Fibroblast of the aortic adventitia (primary cell): ENCODE measurements around the gene DSG3. TPM values are rescaled to one million over a fixed set of nuclear protein-coding genes. Genes with fewer than 3 reads are reported as not detected.

Experiments used
- DNase-seq: peaks from one replicate; pipeline ENCODE4 v3.0.0-alpha.2; 2010; ENCODE audit warnings: low read depth
- H3K4me3 ChIP-seq: 2 replicates; pipeline ENCODE4 v1.5.1; 2011; ENCODE audit warnings: low read depth, mild to moderate bottlenecking, control low read depth, low read length, moderate library complexity
- total RNA-seq: library from RNA; depleted of rRNA; stranded (reverse); fragments of >200 nt; gene quantifications from 2 replicates; pipeline ENCODE4 v1.2.3, GENCODE V29; 2012; ENCODE audit warnings: low replicate concordance
- TF ChIP-seq, protein P1 (sequence below): IDR thresholded peaks from 2 replicates; pipeline ENCODE4 v1.5.1; 2011; ENCODE audit warnings: mild to moderate bottlenecking, low read length, control low read depth, inconsistent platforms; ENCODE audit not compliant: insufficient read depth

The DSG3 gene
- total RNA-seq, 1 donor, result not detected

DNA sequence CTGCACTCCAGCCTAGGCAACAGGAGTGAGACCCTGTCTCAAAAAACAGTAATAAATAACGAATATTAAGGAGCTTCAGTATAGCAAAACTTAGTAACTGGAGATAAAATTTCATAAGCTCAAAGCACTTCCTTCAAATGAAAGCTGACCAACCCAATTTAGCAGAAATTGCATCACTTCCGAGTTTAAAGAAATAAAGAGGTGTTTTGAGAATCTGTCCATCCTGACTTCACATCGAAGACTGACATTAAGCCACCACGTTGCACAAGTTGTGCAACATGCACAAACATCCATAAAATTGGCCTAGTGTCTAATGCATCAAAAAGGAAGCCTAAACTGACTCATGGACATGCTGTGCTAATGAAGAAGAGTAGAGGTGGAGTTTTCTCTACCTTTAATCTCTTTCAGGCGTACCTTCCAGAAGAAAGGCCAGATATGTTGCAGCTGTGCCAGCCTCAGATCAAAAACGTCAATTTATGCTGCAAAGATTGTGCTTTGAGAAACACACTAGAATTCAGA, 7.7 kb upstream of the DSG3 start:
- no peak overlapping the region for H3K4me3 ChIP-seq
- no peak for DNase-seq
- TF ChIP-seq, protein P1, sequence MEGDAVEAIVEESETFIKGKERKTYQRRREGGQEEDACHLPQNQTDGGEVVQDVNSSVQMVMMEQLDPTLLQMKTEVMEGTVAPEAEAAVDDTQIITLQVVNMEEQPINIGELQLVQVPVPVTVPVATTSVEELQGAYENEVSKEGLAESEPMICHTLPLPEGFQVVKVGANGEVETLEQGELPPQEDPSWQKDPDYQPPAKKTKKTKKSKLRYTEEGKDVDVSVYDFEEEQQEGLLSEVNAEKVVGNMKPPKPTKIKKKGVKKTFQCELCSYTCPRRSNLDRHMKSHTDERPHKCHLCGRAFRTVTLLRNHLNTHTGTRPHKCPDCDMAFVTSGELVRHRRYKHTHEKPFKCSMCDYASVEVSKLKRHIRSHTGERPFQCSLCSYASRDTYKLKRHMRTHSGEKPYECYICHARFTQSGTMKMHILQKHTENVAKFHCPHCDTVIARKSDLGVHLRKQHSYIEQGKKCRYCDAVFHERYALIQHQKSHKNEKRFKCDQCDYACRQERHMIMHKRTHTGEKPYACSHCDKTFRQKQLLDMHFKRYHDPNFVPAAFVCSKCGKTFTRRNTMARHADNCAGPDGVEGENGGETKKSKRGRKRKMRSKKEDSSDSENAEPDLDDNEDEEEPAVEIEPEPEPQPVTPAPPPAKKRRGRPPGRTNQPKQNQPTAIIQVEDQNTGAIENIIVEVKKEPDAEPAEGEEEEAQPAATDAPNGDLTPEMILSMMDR, result no peak

DNA sequence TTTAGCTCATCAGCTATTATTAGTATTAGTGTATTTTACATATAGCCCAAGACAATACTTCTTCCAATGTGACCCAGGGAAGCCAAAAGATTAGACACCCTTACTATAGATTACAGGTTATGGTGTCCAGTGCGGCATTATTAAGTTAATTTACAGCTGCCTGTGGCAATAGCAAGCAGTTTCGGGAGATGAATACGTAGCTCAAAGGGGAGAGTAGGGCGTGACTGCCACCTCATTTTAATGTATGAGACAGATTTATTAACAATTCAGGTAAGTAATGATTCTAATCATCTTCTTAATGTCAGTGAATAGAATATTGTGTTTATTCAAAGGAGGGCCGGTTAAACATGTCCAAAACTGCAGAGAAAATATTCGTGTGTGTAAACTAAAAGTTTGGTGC, 6.8 kb upstream of the DSG3 start:
- TF ChIP-seq, protein P1, result no peak
- DNase-seq, result no peak
- no peak overlapping the region for H3K4me3 ChIP-seq

DNA sequence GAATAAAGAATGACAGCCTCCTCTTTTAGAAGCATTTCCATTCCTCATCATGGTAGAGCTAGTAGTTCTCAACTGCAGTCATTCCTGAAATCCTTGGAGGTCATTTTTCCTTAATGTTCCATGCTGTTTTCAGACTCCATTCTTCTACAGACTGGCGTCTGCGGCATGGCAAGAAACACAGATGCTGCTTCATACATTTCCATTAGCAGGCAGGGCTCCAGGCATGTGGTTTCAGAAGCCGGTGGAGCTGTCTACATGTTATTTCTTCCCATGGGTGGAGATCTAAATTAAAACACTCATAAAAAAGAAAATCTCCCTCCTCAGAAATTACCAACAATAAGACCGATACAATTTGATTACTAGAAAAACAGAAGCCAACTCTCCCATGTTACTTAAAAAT, 6.0 kb upstream of the DSG3 start:
- TF ChIP-seq, protein P1, result no peak
- DNase-seq, result no peak
- H3K4me3 ChIP-seq, result no peak overlapping the region

DNA sequence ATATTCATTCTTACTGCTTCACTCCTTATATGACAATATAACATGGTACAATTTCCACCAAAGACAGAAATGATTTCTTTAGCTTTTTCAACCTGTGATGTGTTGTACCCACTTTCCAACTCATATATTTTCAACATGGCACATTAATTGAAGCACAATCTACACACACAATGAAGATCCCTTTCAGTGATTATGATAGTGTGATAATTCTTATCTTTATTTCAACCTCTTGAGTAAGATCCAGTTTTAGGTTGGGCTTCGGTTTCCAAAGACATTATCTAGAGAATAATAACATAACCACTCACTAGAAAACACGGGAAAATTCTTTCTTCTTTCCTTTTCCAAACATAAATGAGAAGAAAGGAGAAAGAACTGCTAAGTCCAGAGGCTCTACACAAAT, 3.4 kb upstream of the DSG3 start:
- TF ChIP-seq, protein P1, result no peak
- no peak for DNase-seq
- no peak overlapping the region for H3K4me3 ChIP-seq

DNA sequence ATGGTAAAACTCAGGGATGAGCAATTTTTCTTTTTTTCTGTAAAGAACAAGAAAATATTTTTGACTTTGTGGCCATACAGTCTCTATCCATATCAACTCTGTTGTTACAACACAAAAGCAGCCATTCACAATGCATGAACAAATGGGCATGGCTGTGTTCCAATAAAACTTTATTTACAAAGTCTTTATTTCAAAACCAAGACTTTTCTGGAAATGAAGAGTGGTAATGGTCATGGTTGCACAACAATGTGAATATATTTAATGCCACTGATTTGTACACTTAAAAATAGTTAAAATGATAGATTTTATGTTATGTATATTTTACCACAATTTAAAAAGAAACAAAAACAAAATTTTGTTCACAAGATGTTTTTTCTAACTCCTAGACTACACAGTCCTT, 1.6 kb upstream of the DSG3 start:
- H3K4me3 ChIP-seq, result no peak overlapping the region
- TF ChIP-seq, protein P1, result no peak
- no peak for DNase-seq

DNA sequence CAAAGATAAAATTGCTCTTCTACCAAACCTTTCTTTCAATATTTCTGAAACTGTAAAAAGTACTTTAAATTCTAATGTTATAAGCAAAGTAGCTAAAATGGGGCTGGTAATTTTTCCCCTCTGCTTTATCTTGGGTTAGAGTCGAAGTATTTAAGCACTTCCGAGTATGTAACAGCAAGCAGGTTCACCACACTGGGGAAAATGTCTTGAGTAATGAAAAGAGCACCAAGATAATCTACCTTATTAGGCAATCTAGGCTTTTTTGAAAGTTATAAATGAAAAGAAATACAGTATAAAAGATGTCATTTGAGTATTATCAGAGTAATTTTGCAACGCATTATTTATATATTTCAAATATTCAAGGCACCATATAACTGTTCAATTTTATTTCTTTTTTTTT, 687 bp upstream of the DSG3 start:
- no peak overlapping the region for H3K4me3 ChIP-seq
- no peak for DNase-seq
- TF ChIP-seq, protein P1, result no peak

DNA sequence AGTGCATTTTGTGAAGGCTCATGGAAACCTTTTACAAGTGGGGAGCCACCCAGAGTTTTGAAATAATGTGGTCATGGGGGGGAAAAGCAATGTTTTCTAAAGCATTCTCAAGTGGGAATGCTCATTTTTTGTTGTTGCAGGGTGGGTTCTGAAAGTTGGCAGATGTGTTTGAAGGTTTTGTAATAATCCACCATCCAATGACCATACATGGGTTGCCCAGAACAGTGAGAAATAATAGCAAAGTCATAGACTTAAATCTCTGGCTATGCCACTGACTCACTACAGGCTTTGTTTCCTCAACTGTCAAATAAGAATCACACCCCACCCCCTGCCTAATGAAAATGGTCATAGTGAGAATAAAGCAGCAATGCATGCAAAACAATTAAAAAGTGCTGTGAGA, 2.9 kb downstream of the DSG3 start:
- TF ChIP-seq, protein P1, result no peak
- peak; percentile 51 for DNase-seq
- no peak overlapping the region for H3K4me3 ChIP-seq
